ENCODE data around the gene ARL5A.

Gene ARL5A

GRCh38 chr2:151757861-151758260, 70.4 kb downstream of the ARL5A start:
- no peak for TF ChIP-seq CTCF (conservative IDR thresholded peaks at IDR 0.05; ENCODE audit: low read depth, low read length)
- H3K4me3 ChIP-seq (ENCODE audit: low read depth, low read length), result no peak overlapping the region
- DNase-seq (ENCODE audit: low read depth), result peak; percentile 23

GRCh38 chr2:151756820-151757219, 71.4 kb downstream of the ARL5A start:
- TF ChIP-seq CTCF (conservative IDR thresholded peaks at IDR 0.05; ENCODE audit: low read depth, low read length), result no peak
- no peak overlapping the region for H3K4me3 ChIP-seq (ENCODE audit: low read depth, low read length)
- no peak for DNase-seq (ENCODE audit: low read depth)

GRCh38 chr2:151754253-151754897, 73.8 kb downstream of the ARL5A start:
- no peak for TF ChIP-seq CTCF (conservative IDR thresholded peaks at IDR 0.05; ENCODE audit: low read depth, low read length)
- DNase-seq (ENCODE audit: low read depth), result no peak

GRCh38 chr2:151753540-151753939, 74.7 kb downstream of the ARL5A start:
- DNase-seq (ENCODE audit: low read depth), result no peak
- no peak for TF ChIP-seq CTCF (conservative IDR thresholded peaks at IDR 0.05; ENCODE audit: low read depth, low read length)
- no peak overlapping the region for H3K4me3 ChIP-seq (ENCODE audit: low read depth, low read length)

More at GRCh38 chr2:151754253-151754897, 73.8 kb downstream of the ARL5A start:
- no peak overlapping the region for H3K4me3 ChIP-seq (ENCODE audit: low read depth, low read length)
